ENCODE results near the gene NOMO2.
"Not testable (repeated sequence)": the region's sequence is repeated elsewhere in the genome, so short reads cannot be mapped to it uniquely, and the experiment has no call there.

NOMO2 gene, protein sequence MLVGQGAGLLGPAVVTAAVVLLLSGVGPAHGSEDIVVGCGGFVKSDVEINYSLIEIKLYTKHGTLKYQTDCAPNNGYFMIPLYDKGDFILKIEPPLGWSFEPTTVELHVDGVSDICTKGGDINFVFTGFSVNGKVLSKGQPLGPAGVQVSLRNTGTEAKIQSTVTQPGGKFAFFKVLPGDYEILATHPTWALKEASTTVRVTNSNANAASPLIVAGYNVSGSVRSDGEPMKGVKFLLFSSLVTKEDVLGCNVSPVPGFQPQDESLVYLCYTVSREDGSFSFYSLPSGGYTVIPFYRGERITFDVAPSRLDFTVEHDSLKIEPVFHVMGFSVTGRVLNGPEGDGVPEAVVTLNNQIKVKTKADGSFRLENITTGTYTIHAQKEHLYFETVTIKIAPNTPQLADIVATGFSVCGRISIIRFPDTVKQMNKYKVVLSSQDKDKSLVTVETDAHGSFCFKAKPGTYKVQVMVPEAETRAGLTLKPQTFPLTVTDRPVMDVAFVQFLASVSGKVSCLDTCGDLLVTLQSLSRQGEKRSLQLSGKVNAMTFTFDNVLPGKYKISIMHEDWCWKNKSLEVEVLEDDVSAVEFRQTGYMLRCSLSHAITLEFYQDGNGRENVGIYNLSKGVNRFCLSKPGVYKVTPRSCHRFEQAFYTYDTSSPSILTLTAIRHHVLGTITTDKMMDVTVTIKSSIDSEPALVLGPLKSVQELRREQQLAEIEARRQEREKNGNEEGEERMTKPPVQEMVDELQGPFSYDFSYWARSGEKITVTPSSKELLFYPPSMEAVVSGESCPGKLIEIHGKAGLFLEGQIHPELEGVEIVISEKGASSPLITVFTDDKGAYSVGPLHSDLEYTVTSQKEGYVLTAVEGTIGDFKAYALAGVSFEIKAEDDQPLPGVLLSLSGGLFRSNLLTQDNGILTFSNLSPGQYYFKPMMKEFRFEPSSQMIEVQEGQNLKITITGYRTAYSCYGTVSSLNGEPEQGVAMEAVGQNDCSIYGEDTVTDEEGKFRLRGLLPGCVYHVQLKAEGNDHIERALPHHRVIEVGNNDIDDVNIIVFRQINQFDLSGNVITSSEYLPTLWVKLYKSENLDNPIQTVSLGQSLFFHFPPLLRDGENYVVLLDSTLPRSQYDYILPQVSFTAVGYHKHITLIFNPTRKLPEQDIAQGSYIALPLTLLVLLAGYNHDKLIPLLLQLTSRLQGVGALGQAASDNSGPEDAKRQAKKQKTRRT

DNA sequence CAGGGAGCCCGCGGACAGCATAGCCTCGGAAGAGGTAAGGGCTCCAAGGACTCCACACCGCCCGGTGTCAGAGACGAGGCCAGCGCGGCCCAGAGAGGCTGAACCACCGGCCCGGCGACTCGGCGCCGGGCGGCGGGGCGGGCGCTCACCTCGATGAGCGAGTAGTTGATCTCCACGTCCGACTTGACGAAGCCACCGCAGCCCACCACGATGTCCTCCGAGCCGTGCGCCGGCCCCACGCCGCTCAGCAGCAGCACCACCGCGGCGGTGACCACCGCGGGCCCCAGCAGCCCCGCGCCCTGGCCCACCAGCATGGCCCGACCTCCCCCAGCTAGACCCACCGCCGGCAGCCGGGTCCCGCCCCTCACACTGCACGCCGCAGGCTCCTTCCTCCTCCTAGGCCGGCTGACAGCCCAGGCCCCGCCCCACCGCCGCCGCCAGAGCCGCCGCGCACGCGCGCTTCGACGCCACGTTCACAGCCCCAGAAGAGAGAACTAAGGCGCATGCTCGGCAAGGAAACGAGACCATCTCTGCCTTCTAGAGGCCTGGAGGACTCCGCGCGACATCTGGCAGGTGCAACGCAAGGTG, at the start of gene NOMO2:
Gene NOMO2 (minus strand): TSS at position 371 of the 588 bp plus-strand sequence. CDS start 57 bp downstream, at position 314.
- not testable (repeated sequence) for DNase-seq

DNA sequence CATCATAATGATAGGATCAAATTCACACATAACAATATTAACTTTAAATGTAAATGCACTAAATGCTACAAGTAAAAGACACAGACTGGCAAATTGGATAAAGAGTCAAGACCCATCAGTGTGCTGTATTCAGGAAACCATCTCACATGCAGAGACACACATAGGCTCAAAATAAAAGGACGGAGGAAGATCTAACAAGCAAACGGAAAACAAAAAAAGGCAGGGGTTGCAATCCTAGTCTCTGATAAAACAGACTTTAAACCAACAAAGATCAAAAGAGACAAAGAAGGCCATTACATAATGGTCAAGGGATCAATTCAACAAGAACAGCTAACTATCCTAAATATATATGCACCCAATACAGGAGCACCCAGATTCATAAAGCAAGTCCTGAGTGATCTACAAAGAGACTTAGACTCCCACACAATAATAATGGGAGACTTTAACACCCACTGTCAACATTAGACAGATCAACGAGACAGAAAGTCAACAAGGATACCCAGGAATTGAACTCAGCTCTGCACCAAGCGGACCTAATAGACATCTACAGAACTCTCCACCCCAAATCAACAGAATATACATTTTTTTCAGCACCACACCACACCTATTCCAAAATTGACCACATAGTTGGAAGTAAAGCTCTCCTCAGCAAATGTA, 48.4 kb upstream of the NOMO2 start:
- not testable (repeated sequence) for DNase-seq

DNA sequence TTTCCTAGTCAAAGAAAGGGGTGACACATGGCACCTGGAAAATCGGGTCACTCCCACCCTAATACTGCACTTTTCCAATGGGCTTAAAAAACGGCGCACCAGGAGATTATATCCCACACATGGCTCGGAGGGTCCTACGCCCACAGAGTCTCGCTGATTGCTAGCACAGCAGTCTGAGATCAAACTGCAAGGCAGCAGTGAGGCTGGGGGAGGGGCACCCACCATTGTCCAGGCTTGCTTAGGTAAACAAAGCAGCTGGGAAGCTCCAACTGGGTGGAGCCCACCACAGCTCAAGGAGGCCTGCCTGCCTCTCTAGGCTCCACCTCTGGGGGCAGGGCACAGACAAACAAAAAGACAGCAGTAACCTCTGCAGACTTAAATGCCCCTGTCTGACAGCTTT, 46.4 kb upstream of the NOMO2 start:
- not testable (repeated sequence) for DNase-seq

DNA sequence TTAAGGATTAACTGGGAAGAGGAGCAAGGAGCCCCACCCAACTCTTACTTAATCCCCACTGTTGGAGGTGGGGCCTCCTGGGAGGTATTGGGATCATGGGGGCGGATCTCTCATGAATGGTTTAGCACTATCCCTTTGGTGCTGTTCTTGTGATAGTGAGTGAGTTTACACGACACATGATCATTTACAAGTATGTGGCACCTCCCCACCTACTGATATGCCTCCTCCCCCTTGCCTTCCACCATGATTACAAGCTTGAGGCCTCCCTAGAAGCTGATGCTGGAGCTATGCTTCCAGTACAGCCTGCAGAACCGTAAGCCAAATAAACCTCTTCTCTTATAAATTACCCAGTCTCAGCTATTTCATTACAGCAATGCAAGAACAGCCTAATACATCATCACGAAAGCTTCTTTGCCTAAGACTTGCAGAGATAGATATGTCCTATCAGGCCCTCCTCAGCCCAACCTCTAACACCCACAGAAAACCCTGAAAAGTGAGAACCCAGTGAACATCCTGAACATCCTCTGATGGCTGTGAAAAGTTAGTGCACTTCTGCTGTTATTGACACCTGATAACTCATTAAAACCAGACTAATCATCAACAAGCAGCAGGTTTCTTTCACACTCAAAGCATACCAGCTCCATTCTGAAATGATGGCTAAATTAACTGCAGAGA, 41.8 kb upstream of the NOMO2 start:
- not testable (repeated sequence) for DNase-seq

DNA sequence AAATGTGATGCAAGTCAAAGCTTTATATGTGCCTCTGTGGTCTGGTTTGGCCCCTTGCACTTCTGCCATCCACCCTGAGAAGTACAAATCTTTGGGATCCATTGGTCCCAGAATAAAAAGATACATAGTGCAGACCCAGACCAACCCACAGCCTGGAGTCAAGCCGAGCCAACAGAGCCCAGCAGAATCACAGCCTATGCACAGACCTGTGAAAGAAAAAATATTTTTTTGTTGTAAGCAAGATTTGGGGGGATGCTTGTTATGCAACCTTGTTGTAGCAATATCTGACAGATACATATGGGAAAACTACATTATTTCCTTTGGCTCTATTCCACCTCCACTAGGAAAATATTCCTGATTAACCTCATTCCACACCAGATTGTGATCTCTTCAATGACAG, 36.7 kb upstream of the NOMO2 start:
- DNase-seq = not testable (repeated sequence)

DNA sequence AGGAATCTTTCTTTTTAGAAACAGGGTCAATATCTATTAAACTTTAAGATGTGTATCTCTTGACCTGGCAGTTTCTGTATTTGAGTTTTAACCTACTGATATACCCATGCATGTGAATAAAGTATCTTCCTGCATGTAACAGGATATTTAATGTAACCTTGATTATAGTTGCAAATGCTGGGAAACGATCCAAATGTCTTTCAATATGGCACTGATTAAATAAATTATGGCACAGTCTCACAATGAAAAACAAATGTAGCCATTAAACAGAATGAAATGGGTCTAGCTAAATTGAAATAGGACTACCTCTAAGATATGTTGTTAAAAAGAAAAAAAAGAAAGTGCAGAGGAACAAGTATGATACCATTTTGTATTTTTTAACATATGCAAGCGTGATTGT, 35.8 kb upstream of the NOMO2 start:
- not testable (repeated sequence) for DNase-seq

DNA sequence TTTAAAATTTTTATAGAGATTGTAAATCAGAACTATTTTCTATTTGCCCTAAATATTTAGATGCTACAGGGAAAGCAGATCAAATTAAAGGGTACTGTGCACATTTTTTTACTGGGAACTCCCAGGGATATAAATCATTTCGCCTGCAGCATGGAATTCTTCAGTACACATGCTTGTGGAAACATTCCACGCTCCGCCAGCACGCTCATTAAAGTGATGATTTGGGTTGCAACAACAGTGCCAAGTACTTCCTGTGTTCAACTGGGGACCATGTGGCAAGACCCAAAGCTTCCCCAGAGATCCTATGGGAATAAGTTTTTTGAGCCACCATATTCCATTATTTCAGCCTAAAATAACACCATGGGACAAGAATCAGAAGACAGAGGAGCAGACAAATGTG, 35.4 kb upstream of the NOMO2 start:
- DNase-seq = not testable (repeated sequence)

DNA sequence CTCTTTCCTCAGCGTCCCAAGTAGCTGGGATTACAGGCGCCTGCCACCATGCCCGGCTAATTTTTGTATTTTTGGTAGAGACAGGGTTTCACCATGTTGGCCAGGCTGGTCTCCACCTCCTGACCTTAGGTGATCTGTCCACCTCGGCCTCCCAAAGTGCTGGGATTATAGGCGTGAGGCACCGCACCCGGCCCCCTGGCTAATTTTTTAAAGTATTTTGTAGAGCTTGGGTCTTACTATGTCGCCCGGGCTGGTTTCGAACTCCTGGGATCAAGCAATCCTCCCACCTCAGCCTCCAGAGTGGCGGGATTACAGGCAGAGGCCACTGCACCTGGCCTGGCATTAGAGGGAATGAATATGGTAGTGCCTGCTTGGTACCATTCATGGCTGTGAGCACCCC, 33.9 kb upstream of the NOMO2 start:
- DNase-seq = not testable (repeated sequence)

DNA sequence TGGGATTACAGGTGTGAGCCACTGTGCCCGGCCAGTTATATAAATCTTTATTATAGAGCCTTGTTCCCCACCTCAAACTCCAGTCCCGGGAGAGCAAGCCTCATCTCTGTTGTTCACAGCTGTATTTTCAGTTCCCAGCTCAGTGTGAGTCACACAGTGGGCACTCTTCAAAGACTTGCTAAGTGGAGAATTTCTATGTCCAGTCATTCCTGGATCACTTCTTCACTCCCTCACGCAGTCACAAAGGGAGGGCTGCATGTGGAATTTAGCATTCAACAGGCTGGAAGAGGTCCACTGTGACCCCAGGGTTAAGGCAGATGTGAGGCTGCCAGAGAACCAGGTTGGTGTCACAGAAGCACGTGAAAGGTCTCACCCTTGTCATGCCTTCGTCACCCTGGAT, 33.0 kb upstream of the NOMO2 start:
- DNase-seq = not testable (repeated sequence)

DNA sequence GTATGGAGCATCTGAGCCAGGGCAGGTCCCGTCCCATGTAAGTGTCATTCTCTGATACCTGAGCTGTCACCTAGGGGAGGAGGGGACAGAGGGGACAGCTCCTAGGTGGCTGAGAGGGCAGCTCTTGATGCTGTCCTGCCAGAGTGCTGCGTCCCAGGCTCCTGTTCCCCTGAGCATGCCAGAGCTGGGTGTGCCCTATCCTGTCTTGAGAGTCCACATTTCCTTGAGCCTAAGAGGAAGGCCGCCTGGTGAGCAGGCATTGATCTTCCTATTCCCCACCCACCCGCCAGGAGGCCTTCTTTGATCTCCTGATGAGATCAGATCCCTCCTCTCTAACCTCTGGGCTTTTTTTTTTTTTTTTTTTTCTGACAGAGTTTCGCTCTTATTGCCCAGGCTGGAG, 32.0 kb upstream of the NOMO2 start:
- not testable (repeated sequence) for DNase-seq

DNA sequence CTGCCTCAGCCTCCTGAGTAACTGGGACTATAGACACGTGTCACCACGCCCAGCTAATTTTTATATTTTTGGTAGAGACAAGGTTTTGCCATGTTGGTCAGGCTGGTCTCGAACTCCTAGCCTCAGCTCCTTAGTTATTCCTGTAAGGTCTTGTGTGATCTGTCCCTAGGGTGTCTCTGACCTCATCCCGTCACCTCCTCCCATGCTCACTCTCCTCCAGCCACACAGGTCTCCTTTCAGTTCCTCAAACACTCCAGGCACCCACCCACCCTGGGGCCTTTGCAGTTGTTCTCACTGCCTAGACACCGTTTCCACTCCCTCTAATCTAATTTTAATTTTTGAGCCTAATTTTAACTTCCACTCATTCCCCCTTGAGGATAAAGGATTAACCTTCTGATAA, 31.1 kb upstream of the NOMO2 start:
- DNase-seq = not testable (repeated sequence)

DNA sequence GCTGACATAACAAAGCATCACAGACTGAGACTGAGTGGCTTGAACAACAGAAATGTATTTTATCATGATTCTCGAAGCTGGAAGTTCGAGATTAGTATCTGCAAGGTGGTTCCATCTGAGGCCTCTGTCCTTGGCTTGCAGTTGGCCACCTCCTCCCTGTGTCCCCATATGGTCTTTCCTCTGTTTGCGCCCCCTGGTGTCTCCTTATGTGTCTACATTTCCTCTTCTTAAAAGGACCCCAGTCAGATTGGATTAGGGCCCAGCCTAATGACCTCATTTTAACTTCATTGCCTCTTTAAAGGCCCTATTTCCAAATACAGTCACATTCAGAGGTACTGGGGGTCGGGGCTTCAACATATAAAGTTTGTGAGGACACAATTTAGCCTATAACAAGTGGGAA, 30.0 kb upstream of the NOMO2 start:
- DNase-seq = peak; percentile 8 to 16

DNA sequence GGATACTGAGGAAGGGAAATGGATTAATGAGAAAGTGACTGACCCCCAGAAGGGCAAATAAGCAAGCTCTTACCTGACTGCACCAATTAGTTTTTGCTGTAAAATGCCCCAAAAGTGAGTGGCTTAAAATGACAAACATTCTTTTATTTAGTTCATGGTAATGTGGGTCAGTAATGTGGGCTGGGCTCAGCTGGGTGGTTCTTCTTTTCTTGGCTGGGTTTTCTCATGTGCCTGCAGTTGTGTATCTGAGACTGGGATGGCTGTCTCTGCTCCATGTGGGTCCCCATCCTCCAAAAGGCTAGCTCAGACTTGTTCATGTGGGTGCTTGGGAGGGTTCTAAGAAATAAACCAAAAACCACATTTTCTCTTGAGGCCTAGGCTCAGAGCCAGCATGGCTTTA, 29.5 kb upstream of the NOMO2 start:
- not testable (repeated sequence) for DNase-seq

DNA sequence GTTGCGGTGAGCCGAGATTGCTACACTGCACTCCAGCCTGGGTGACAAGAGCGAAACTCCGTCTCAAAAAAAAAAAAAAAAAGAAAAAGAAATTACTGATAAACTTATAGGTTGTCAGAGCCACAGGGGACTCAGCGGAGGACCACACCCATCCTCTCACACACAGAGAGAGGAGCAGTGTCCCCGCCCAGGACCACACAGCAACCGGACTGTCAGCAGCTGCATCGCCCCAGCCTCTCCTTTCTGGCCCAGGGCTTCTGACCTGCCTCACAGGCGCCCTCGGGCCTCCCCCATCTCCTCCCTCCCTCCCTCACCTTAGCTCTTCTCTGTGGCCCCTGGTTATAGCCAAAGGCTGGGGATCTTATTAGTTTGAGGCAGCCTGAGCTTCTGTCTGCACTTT, 27.9 kb upstream of the NOMO2 start:
- DNase-seq = not testable (repeated sequence)

DNA sequence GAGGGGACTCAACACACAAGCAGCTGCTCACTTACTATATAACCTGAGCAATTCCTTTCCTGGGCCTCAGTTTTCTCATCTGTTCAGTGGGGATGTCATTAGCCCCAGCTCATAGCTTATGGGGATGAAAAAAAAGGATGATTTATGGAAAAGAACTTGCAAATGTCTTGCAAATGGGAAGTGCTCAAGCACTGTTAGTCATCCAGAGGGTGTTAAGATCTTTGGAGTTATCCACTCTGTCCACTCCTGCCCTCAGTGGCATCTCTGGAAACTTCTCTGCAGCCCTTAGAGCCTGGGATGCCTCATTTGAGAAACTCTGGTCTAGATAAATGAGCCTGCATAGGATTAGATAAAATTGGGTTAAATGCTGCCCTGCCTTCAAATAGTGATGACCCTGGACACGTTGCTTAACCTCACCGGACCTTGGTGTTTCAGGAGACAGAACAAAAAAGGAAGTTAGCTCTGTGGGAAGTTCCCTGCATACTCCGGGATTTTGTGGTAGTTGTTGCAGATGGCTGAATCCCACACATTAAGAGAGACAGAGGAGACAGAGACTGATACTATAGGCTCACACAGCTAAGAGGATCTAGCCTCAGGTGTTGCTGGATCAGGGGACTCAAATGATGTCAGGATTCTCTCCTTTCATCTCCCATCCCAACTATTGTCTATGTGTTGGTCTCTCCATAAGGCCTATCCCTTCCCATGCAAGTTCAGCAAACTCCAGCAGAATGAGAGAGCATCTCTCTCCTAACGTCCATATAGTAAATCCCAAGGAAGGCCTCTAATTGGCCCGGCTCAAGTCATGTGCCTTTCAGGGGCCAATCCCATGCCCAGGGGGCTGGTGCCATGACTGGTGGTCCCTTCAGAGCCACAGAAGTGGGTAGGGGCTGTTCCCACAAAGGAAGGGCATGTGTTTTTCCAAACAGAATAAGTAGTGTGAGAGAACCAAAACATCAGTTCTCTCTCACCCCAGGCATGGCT, 25.0 kb upstream of the NOMO2 start:
- DNase-seq = not testable (repeated sequence)

DNA sequence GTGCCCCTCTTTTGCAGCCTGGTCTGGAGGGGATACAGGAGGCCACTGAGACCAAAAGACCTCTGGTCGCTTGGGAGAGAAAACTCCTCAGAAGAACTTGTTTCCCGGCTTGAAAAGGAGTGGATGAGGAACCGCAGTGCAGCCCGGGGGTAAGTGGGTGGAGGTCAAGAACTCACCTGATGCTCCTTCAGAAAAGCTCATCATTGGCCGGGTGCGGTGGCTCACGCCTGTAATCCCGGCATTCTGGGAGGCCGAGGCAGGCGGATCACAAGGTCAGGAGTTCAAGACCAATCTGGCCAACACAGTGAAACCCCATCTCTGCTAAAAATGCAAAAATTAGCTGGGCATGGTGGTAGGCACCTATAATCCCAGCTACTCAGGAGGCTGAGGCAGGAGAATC, 23.9 kb upstream of the NOMO2 start:
- not testable (repeated sequence) for DNase-seq

DNA sequence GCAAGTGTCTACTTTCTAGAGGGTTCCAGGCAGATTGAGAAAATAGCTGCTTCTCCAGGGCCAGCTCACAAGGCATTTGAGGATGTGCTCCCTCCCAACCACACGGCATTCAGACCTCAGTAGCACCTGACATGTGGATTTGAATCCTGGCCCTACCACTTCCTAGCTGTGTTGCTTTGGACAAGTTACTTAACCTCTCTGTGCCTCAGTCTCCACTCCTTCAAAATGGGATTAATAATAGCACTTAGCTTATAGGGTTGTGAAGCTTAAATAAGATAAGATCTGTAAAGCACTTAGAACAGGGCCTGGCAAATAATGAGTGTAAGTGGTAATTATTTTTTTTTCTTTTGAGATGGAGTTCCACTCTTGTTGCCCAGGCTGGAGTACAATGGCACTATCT, 21.0 kb upstream of the NOMO2 start:
- no peak for DNase-seq

DNA sequence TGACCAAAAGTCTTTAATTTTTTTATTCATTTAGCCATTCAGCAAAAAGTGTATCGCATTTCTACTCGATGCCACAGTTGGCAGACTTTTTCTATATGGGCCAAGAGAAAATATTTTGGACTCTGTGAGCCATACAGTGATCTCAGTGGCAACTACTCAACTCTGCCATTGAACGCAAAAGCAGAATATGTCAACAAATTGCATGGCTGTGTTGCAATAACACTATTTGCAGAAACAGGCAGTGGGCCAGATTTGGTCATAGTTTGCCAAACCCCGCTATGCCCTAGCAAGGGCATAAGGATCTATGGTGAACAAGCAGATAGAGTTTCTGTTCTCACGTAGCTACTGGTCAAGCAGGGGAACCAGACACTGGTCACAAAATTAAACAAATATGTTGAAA, 18.5 kb upstream of the NOMO2 start:
- DNase-seq = not testable (repeated sequence)

DNA sequence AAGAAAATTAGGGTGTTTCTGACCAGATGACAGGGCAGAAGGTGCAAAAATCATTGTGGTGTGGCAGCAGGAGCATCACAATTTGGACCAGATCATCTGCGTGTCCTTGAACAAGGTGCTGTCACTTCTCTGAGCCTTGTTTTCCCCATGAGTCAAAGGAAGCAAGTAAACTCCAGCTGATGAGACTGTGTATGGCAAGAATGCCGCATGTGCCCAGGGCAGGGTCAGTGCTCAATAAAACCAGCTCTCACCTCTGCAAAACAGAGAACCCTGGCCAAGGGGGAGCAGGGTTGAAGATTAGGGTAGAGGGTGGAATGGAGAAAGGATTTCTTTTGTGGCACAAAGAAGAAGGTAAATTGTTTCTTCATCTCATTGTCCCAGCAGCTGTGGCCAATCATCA, 17.4 kb upstream of the NOMO2 start:
- DNase-seq = not testable (repeated sequence)

DNA sequence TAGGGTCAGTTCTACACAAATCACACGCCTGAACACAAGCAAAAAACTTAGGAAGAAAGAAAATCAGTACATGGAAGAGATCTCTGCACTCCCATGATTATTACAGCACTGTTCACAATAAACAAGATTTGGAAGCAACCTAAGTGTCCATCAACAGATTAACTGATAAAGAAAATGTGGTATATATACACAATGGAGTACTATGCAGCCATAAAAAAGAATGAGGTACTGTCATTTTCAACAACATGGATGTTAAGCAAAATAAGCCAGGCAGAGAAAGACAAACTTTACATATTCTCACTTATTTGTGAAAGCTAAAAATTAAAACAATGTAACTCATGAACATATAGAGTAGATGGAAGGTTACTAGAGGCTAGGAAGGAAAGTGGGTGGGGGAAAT, 16.0 kb upstream of the NOMO2 start:
- DNase-seq = not testable (repeated sequence)
